HG03066 (cell line): Measurements from ENCODE around the gene ADGRB2.

Experiments used
- ATAC-seq: cut with Tn5 transposase; IDR thresholded peaks from one replicate; pipeline ENCODE4 v1.9.1; 2021; ENCODE audit warnings: low read depth; ENCODE audit not compliant: unreplicated experiment

ADGRB2 gene

GRCh38 chr1:31764312-31765040 is at the start of gene ADGRB2:
Gene ADGRB2, minus strand, starts transcription at chr1:31764340. Its CDS starts 7,119 bp downstream, at chr1:31757221.
- no peak for ATAC-seq

GRCh38 chr1:31812158-31812829 is 48.2 kb upstream of the ADGRB2 start:
- no peak for ATAC-seq

DNA sequence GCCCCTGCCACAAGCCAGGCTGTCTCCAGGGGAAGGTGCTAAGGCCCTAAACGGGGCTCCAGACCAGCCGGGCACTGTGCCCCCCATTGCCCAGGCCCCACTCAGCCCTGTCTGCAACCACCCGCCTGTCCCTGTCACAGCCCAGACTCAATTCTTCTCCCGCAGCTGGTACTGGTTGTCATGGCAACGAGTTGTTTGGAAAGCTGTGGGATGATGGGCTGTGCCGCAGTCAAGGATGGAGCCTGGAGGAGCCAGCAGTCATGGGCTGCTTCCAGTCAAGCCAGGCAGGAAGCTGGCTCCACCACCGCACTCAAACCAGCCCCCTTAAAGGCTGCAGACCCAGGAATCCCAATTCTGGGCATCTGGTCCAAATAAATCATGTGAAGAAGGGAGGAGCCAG is 47.5 kb upstream of the ADGRB2 start:
- no peak for ATAC-seq

DNA sequence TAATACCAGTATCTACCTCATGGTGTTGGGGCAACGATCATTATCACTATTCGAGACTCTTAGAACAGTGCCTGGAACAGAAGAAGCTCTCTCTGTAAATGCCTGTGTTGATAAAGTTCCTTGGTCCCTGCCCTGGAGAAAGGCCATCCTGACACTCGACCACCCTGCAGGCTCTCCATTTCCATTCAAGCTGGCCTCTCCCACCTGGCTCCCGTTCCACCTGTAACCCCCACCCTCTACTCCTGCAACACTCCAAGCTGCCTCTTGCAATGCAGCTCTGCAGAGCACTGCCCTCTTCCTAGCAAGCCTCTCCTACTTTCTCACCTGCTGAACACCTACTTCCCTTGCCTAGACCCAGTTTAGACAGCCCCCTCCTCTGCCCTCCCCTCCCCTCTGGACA is 45.6 kb upstream of the ADGRB2 start:
- no peak for ATAC-seq

DNA sequence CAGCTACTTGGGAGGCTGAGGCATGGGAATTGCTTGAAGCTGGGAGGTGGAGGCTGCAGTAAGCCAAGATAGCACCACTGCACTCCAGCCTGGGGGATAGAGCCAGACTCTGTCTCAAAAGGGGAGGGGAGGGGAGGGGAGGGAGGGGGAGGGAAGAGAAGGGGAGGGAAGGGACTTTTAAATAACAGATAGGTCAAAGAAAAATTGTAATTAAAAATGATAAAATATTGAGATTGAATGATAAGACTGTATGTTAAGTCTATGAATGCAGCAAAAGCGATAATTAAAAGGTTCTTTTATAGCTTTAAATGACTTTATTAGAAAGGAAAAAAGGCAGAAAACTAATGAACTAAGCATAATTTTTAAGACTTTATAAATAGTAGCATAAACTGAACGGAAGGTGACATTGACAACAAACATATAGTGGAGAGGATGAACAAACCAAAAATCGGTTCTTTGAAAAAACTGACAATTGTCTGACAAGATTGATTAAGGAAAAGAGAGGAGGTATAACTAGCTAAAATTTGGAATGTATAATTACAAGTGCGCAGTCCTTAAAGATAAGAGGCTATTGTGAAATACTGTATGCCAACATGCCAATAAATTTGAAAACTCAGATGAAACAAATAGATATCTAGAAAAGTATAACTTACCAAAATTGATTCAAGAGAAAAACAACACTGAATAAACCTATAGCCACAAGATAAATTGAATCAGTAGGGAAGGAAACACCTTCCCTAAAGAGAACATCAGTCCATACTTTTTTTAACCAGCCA is 43.3 kb upstream of the ADGRB2 start:
- ATAC-seq: no peak

DNA sequence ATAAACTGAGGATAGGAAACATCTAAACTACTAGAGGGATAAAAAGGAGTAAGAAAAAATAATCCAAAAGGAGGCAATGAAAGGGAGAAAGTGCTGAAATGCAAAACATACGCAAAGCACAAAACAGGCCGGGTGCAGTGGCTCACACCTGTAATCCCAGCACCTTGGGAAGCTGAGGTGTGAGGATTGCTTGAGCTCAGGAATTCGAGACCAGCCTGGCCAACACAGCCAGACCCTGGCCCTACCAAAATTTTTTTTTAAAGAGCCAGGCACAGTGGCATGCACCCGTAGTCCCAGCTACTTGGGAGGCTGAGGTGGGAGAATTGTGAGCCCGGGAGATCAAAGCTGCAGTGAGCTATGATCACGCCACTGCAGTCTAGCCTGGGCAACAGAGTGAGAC is 41.2 kb upstream of the ADGRB2 start:
- no peak for ATAC-seq

GRCh38 chr1:31804098-31804497 is 40.0 kb upstream of the ADGRB2 start:
- ATAC-seq: no peak

- ATAC-seq: no peak
Observed at GRCh38 chr1:31803610-31804009, 39.5 kb upstream of the ADGRB2 start.

GRCh38 chr1:31802190-31803150 is 38.3 kb upstream of the ADGRB2 start:
- no peak for ATAC-seq

DNA sequence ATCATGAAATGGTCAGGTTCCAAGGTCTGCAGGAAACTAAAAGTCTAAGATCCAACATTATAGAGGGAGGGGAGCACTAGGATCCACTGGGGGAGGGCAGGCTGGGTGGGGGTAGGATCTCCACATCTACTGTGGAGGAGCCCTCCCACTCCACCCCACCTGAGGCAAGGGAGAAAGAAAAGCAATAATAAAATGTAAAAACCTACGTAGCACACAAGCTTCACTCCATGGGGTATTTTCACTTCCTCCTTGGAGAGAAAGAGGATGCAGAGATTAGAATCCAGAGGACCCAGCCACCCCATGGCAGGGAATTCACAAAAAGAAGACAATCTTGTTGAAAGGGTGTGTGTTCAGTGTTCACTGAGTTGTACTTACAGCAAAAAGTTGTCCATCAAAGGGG is 37.3 kb upstream of the ADGRB2 start:
- no peak for ATAC-seq

DNA sequence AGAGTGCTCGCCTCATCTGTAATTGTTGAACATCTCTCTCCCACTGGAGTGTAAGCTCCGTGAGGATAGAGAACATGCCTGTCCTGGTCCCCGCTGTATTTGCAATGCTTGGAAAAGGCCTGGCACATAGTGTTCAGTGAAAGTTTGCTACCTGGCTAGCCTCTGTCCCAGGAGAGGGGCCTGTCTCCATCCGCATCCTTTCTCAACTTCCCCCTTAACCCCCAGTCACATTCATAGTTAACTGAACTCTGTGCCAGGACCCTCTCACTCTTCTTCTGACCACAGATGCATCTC is 36.5 kb upstream of the ADGRB2 start:
- no peak for ATAC-seq

- no peak for ATAC-seq
Observed at GRCh38 chr1:31799895-31800673, 35.9 kb upstream of the ADGRB2 start.

- ATAC-seq: no peak
Observed at GRCh38 chr1:31799196-31799894, 35.2 kb upstream of the ADGRB2 start.

- ATAC-seq: no peak
Observed at GRCh38 chr1:31798433-31799195, 34.5 kb upstream of the ADGRB2 start.

- ATAC-seq: no peak
Observed at GRCh38 chr1:31798086-31798432, 33.9 kb upstream of the ADGRB2 start.

GRCh38 chr1:31797216-31797615 is 33.1 kb upstream of the ADGRB2 start:
- no peak for ATAC-seq

- no peak for ATAC-seq
Observed at GRCh38 chr1:31796707-31797106, 32.6 kb upstream of the ADGRB2 start.

GRCh38 chr1:31795801-31796621 is 31.9 kb upstream of the ADGRB2 start:
- no peak for ATAC-seq
